Measurements from ENCODE around the gene LRRC74A. TPM values are rescaled to one million over a fixed set of nuclear protein-coding genes. Genes with fewer than 3 reads are reported as not detected.

Gene LRRC74A
- total and polyA plus RNA-seq, 2 donors from 2014 or later, result not detected

DNA sequence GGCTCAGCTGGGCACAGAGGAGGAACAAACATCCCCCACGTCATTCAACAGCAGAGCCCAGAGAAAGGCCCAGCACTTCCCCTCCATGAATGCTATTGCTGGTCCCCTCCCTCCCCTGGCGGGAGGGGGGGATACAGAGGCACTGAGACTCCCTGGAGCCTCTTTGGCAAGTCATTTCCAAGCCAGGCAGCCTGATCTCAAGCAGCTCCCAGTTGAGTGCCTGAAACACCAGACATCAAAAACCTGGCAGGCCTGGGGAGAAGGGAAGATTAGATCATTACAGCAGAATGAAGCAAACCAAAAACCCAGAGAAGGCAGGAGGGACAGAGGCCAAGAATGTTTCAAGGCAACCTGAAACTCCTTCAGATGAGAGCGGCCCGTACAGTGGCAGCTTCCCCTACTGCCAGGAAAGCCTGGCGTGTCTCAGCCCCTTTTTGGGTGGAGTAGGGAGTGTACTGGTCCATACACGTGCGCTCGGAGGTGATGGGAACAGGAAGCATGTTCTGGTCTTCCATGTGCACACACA, 92.1 kb downstream of the LRRC74A start:
- TF ChIP-seq, protein P1, sequence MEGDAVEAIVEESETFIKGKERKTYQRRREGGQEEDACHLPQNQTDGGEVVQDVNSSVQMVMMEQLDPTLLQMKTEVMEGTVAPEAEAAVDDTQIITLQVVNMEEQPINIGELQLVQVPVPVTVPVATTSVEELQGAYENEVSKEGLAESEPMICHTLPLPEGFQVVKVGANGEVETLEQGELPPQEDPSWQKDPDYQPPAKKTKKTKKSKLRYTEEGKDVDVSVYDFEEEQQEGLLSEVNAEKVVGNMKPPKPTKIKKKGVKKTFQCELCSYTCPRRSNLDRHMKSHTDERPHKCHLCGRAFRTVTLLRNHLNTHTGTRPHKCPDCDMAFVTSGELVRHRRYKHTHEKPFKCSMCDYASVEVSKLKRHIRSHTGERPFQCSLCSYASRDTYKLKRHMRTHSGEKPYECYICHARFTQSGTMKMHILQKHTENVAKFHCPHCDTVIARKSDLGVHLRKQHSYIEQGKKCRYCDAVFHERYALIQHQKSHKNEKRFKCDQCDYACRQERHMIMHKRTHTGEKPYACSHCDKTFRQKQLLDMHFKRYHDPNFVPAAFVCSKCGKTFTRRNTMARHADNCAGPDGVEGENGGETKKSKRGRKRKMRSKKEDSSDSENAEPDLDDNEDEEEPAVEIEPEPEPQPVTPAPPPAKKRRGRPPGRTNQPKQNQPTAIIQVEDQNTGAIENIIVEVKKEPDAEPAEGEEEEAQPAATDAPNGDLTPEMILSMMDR (IDR thresholded peaks at IDR 0.05; ENCODE audit: borderline replicate concordance, extremely low read depth, insufficient read depth), result no peak
- H3K27me3 ChIP-seq (ENCODE audit: control insufficient read depth, insufficient read depth, low read length), result no peaks in the 10 kb centered on the region
- intact Hi-C loops (cut with DNase I), result no loop called here
- FAIRE-seq (no peak), DNase-seq (peak in 3 of 5 donors; percentile 53 to 88 (median 73))
- no peaks in the 10 kb centered on the region for H3K36me3 ChIP-seq (ENCODE audit: control insufficient read depth in 2 of 3, insufficient read depth in 3 of 3, low read length in 3 of 3)
- peak overlapping the region in 1 of 3 donors; percentile 27 for H3K4me3 ChIP-seq (ENCODE audit: low read length in 3 of 3)
- H3K9me3 ChIP-seq (ENCODE audit: control insufficient read depth in 2 of 3, insufficient read depth in 1 of 3, low read length in 3 of 3), result no peaks in the 10 kb centered on the region
- peaks cover 37 to 61% (median 59%) of the 10 kb centered on the region in 3 donors for H3K4me1 ChIP-seq (ENCODE audit: control insufficient read depth in 2 of 3, insufficient read depth in 2 of 3, low read depth in 1 of 3, low read length in 3 of 3)
- H3K9ac ChIP-seq (ENCODE audit: low read length in 3 of 3), result peak overlapping the region in 2 of 3 donors; percentile 3 to 83
- H3K27ac ChIP-seq (ENCODE audit: low read depth in 2 of 2, low read length in 2 of 2), result peak overlapping the region; percentile 77 to 92

DNA sequence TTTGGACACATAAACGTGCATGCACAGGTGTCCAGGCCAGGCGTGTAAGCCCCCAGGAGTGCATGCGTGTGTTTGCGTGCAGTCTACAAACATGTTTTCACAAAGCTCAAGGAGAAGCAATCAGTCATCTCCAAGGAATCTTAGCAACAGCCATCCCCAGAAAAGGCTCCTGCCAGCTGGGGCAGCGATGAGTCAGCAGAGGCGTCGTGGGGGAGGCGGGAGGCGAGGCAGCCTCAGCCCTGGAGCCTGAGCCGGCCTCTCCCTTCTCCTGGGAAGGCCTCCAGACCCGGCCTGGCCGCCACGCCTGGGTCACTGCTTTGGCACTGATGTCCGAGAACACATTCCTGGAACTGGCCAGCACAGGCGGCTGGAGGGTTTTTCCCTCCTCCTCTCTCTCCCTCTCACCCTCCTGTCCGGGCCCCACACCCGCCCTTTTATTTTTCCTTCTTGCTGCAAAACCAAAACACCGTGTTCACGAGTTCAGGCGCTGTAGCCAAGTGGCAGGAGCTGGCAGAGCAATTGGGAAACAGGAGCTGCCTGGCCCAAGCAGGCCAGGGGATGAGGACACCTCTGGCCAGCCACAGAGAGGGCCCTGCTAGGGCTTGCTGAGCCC, 92.7 kb downstream of the LRRC74A start:
- Histone ChIP-seq H3K36me3 (ENCODE audit: control insufficient read depth in 2 of 3, insufficient read depth in 3 of 3, low read length in 3 of 3) (no peaks in the 10 kb centered on the region), H3K4me1 (ENCODE audit: control insufficient read depth in 2 of 3, insufficient read depth in 2 of 3, low read depth in 1 of 3, low read length in 3 of 3) (peaks cover 38 to 61% (median 57%) of the 10 kb centered on the region in 3 donors), H3K4me3 (ENCODE audit: low read length in 3 of 3) (peak overlapping the region in 1 of 3 donors; percentile 27), H3K9me3 (ENCODE audit: control insufficient read depth in 2 of 3, insufficient read depth in 1 of 3, low read length in 3 of 3) (no peaks in the 10 kb centered on the region), H3K27ac (ENCODE audit: low read depth in 2 of 2, low read length in 2 of 2) (peak overlapping the region; percentile 77 to 92), H3K9ac (ENCODE audit: low read length in 3 of 3) (peak overlapping the region; percentile 1 to 83 (median 3)), H3K27me3 (ENCODE audit: control insufficient read depth, insufficient read depth, low read length) (no peaks in the 10 kb centered on the region)
- DNase-seq, result peak; percentile 88 to 99 (median 92)
- TF ChIP-seq, protein P1 (IDR thresholded peaks at IDR 0.05; ENCODE audit: borderline replicate concordance, extremely low read depth, insufficient read depth), result peak; percentile 11
- FAIRE-seq, result peak; percentile 70
- intact Hi-C loops (cut with DNase I), result no loop called here

Other genes starting within 250 kb of the LRRC74A start
- gene VASH1, start 64.9 kb upstream of the LRRC74A start, total RNA-seq, result 14.7 TPM
- 4.1 TPM for gene VASH1, start 64.9 kb upstream of the LRRC74A start, polyA plus RNA-seq (ENCODE audit: insufficient read depth, low read depth, low replicate concordance)
- gene ANGEL1, start 13.5 kb upstream of the LRRC74A start, total RNA-seq, result 21.5 TPM
- 6.3 TPM for gene ANGEL1, start 13.5 kb upstream of the LRRC74A start, polyA plus RNA-seq (ENCODE audit: insufficient read depth, low read depth, low replicate concordance)
- 97.1 TPM for gene IRF2BPL, start 202.3 kb downstream of the LRRC74A start, total RNA-seq
- 15.7 TPM for gene IRF2BPL, start 202.3 kb downstream of the LRRC74A start, polyA plus RNA-seq (ENCODE audit: insufficient read depth, low read depth, low replicate concordance)

Measured in kidney (tissue), 14 donors.